Inflammatory macrophage (primary cell): ENCODE measurements around the gene JARID2.

Experiments used
- DNase-seq, 2 donors: peaks; one replicate each; pipeline ENCODE4 v3.0.0-alpha.2; 2020 to 2022

Gene JARID2

DNA sequence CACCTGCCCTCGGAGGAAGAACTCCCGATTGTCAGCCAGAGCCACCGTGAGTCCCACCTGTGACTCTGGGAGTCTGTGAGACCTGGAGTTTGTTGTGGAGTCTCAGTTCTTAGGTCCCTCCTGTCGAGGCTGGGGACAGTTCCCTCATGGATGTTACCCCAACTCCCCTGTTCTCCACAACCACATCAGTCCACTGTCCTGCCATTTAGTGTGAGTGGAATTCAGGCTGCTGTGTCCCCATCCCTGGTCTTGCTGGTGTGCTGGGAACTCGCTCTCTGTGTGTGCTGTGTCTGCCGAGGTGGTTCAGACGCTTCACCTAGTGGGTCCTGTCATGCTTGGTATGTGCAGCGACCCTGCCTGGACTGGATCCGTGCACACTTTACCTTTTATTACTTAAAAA, 253.7 kb downstream of the JARID2 start:
- no peak for DNase-seq

DNA sequence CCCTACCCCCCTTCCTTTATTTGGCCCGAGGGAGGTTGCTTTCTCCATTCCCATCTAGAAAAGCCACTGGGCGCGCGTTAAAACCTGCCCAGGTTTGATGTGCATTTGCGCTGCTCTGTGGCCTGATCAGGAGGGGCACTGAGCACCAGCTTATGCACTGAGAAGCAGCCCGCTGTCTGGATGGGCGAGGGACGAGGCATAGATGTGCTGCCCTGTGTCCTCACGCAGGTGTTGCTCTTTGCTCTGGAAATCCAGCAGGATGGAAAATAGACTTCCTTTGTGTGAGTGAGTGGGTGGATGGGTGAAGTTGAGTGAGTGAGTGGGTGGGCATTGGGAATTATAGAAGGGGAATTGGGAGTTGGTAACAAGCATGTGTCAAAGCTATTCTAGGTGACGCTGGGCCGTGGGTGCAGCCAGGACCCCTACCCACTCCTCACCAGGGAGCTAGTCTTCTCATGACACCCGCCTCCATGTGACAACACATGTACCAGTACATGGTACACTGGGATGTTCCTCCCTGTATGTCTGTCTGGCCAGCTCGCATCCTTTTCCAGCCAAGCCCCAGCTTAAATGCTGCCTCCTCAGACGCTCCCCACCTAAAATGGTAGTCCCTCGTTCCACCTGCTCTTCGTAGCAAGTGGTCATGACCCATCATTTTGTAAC, 254.3 kb downstream of the JARID2 start:
- DNase-seq, result no peak

DNA sequence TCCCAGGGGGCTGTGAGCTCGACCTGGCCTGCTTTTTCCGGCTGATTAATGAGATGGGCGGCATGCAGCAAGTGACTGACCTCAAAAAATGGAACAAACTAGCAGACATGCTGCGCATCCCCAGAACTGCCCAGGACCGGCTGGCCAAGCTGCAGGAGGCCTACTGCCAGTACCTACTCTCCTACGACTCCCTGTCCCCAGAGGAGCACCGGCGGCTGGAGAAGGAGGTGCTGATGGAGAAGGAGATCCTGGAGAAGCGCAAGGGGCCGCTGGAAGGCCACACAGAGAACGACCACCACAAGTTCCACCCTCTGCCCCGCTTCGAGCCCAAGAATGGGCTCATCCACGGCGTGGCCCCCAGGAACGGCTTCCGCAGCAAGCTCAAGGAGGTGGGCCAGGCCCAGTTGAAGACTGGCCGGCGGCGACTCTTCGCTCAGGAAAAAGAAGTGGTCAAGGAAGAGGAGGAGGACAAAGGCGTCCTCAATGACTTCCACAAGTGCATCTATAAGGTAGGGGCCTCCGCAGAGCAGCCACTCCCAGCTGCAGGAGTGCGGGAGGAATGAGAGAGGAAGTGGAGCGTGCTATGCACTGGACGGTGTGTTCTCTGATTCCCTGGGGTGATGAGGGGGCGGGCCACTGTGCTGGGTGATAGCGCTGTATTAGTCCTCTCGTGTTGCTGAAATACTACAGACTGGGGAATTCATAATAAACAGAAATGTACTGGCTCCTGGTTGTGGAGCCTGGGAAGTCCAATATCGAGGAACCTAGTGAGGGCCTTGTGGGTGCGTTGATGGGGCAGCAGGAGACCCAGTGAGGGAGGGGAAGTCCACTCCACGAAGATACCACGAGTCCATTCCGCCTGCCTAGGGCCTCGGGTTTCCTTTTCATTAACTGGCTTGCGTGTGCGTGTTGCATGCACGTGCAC, 255.3 kb downstream of the JARID2 start:
- DNase-seq, result no peak

DNA sequence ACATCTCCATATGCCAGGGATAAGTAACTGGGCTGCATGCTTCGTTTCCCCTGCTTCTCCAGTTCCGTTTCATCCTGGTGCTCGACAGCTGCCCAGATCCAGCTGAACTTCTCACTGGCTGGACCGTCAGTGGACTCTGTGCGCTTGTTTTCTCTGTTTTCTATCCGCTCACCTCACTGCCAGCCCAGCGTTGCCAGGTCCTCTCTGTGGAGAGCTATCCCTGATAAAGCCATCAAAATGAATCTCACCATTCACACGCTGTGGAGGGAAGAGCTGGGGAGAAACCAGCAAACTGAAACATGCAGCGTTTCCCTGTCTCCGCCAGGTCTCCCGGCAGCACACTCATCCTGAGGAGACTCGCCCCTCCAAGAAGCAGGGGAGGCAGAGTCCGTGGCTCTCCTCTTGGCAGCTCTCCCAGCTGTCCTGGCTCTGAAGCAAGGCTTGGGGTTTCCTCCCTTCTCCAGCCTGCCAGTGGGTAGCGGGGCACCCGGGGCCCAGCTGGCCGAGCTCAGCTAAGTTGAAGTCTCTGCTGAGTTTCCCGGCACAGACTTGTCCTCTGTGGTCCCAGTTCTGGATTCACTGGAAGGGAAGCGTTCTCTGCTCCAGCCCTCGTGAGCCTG, 256.1 kb downstream of the JARID2 start:
- no peak for DNase-seq

DNA sequence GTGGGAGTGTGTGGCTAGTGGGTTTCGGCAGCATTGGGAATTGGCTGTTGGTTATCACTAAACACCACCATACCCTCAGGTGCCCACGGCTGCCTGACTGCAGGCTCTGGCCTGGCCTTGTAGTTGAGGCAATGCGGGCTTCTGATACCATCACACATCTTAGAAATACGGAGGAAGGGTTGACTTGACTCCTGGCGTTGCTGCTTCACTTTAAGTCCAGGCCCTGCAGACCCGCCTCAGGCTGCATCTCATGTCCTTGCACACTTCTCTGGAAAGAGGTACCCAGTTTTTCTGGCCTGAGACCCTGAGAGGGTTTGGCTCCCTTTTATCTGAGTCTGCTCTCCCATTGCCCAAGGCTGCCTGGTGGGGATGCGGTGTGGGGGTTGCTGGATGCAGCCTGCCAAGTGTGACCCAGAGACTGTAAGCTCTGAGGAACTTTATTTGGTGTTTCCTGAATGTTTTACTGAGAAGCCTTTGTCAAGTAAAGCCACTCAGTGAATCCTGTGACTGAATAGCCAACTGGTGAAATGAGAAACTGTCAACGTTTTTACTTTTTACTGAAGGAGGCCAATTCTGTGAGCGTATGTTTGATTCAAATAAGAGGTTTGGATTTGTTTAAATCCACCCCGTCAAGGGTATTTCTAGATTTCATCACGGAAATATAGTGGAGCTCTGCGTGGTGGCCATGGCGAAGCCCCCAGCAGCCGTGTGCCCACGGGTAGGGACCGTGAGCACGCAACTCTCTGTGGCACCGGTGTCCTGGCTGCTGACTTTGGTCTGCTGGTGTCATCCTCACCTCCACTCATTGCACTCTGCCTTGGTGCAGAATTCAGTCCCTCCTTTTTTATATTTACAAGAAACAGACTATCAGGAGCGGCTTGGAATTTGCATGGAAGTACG, 256.8 kb downstream of the JARID2 start:
- no peak for DNase-seq

DNA sequence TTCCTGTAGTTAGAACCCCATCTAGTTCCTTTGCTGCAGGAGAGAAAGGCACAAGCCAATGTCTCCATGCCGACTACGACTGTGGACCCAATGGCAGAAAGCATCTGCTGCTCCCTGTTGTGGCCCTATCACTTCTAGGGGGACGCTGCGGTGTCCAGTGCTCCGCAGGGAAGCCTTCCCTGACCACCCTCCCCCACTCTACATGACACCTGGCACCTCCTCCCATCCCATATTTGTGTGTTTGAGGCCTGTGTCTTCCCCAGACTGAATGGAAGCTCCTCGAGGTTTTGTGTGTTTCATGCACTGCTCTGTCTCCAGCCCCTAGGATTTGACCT, 257.4 kb downstream of the JARID2 start:
- no peak for DNase-seq

DNA sequence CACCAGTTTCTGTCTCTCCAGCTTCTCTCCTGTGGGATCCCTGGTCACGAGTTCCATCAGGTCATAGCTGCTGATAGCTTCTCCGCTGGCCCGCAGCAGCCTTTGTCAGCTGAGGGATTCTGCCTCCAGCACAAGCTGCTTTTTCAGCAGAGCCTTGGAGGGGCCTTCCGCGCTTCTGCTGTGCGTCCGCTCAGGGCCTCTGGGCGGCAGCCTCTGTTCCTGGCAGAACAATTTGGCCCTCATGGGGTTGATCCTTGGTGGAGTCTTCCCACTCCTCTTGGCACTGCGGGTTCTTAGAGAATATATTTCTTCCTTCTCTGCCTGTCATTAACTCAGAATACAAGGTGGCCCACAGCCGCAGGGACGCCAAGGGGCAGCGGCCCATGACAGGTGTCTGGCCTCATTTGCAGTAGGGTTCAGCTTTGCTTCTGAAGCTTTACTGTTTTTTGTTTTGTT, 258.2 kb downstream of the JARID2 start:
- DNase-seq, result no peak

DNA sequence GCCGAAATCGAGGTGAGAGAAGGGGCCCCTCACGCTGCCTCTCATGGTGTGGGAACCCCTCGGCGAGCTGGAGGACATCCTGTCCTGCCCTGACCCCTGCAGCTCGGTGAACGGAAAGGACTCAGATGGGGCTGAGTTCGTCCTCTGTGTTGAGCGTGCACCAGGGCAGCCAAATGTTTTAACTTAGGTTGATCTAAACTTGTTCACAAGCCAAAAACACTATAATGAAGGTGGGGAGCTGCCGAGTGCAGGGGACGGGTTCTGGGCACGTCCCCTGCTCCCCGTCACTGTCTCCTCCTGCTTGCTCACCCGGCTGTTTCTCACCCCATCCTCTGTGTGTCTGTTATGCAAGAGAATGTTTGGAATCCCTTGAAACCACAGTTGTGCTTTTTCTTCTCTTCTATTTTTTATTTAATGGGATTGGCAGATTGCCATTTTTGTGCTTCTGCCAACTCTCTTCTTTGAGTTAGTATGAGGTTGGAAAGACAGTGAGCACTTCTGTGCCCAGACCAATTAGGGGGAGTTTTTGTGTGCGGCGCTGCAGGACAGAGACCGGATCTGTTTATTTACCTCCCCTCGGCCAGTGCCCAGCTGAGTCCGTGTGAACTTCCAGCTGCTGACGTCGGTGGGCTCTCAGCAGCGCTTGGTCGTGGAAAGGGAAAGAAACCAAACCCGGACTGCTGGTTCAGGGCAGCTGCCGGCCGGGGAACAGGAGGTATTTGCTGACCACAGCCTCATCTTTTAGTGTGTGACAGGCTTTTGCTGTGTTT, 258.9 kb downstream of the JARID2 start:
- DNase-seq, result no peak

DNA sequence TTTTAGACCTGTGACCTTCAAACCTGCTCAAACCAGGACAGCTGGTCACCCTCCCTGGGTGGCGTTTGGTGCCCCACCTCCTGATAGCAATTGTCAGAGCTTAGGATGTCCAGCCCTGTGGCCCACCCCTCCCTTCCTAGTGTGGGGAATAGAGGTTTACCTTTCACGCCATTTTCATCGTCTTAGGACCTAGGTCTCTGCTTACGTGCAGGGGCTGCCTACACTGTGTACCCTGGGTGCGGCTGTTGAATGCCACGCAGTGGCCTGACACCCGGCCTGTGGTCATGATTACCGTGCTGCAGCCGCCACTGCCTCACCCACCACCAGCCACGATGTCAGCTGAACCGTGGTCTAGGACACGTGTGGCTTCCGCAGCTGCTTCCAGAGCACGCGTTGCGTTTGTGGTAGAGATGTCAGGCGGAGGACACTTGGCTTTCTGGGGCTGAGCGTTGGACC, 259.6 kb downstream of the JARID2 start:
- DNase-seq, result no peak

DNA sequence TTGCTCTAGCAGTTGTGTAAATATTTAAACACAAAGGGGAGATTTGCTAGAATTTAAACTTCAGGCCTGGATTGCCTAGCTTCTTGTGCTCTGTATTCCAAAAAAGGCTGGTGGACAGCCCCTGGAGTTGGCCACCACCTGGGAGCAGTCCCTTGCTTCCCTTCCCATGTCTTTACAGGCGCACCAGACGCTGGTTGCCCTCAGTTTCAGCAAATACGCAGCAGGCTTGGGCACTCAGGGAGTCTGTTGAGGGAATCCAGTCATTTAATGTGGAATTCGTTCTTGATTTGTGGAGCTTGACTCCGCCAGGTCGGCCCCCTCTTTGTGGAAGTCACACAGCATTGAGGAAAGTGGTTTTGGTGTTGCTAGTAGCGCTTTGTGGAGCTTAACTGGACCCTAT, 260.2 kb downstream of the JARID2 start:
- DNase-seq, result no peak

DNA sequence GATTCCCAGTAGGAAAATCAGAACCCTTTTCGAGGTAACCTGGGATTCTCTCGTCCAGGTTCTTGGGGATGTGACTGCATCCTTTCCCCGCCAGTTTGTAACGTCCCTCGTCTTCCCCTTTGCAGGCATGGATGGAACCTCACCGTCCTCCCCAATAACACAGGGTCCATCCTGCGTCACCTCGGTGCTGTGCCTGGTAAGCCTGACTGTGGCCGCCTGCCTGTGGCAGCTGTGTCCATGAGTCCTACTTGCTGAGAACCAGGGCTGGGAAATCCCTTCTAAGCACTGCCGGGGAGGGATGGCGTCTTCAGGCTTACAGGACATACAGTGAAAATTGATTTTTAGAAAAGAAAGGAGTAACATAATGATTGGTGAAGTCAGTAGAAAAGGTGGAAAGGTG, 261.4 kb downstream of the JARID2 start:
- DNase-seq, result no peak

DNA sequence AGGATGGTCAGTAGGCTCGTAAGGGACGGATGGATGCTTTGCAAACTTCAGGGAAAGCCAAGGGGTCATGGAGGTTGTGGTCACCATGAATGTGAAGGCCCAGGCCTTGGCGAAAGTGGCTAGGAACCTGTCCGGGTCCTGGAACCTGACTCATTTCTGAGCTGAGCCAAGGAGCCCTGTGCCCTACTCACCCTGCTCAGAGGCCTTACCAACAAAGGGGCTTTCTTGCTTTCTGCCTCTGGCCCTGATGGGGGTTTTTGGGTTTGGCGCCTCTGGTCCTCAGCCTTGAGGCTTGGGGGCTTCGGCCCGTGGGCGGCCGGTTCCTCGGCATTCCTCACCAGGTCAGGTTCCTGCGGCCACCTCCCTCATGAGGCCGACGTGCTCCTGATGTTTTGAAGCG, 261.9 kb downstream of the JARID2 start:
- DNase-seq, result no peak

DNA sequence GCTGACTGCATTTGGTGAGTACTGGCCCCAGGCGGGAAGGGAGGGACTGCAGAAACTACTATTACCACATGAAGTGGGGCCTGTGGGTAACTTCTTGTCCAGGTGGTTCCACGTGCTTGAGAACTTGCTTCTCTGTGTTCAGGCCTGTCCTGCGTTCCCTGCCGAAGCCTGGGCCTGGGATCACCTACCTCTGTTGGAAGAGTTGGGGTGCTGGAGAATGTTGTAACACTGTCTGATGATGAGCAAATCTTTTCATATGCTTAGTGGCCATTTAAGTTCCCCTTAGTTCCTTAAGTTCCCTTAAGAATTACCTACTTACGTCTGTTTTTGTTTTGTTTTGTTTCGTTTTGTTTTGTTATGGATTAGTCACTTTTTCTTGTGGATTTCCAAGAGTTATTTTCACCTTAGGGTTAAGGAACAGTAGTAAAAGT, 262.6 kb downstream of the JARID2 start:
- peak; percentile 63 to 75 for DNase-seq

DNA sequence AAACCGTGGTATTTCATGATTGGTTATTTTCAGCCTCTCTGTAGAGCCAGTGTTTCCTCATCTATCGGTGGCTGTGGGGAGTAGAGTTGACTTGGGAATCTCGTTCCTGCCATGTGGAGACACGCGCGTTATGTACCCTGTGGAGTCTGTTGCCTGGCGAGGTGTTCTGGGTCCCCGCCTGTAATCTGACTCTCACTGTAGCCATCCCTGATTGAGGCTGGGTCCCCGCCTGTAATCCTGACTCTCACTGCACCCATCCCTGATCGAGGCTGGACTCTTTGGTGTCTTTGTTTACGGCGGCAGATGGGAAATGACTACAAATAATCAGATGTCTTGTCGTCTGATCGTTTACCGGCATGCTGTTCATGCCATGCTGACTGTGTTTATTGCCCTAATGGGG, 263.1 kb downstream of the JARID2 start:
- no peak for DNase-seq

DNA sequence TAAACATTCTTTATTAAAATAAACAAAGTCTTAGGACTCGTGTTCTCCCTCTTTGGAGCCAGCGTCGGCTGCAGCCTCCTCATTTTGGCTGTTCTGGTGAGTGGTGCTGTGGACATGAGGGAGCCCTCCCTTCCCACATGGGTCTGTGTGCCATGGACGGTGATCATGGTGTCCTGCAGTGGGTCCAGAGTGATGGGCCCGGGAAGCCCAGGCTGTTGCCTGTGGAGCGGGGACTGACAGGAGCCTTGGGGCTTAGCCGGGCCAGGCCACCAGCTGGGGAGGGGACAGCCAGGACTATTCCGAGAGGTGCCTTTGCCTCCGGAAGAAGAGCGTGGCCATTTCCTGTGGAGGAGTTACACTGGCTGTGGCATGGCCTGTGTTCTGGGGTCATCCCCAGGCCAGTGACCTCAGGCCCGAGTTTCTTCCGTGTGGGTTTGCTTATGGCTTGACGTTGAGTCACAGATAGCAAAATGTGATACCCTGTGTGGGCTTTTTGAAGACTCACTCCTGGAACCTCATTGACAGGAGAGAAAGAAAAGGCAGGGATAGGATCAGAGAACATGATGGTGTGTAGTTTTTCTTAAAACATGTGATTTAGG, 263.6 kb downstream of the JARID2 start:
- DNase-seq, result peak; percentile 78 to 93

DNA sequence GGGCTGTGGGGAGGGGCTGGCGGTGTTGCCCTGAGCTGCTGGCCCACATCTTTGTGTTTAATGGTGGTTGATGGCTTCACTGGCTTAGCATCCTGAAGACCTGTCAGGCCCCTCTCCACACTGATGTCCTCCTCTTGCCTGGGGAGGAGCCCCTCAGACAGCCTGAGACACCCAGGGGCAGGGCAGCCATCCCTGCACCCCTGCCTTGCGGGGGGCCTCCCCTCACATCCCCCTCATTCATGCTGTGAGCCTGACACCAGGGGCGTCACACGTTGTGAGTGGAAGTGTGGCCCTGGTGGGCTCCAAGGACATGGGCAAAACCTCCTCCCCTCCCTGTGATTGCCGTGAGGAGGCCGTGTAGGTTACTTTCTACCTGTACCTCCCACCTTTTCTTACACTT, 264.3 kb downstream of the JARID2 start:
- no peak for DNase-seq

DNA sequence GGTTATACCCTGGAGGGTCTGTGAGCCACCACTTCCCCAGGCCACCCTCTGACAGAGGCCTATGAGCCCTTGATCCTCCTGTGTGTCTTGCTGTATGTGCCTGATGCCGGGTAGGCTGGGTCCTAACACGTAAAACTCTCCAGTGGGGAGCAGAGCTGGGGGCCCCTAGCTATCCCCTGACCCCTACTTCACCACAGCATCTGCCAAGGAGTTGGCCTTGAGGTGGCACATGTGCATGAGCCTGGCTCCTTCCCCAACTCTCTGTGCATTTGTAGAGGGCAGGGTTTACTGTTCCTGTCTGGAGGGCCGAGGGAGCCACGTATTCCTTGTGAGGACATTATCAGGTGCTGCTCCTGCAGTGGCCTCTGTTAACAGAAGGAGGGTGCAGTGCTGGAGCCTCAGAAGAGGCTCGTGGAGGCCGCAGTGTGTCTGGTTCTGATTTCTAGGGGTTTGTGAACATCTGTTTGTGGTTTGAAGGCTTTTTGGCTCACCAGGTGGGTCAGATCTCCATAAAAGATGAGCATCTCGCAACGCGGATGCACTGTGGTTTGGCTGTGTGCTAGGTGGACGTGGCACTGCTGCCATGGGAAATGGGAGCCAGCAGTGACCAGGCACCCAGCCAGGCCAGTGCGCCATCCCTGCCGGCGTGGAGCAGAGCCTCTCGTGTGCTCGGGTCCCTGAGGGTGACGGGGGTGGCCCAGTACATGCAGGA, 264.8 kb downstream of the JARID2 start:
- no peak for DNase-seq

DNA sequence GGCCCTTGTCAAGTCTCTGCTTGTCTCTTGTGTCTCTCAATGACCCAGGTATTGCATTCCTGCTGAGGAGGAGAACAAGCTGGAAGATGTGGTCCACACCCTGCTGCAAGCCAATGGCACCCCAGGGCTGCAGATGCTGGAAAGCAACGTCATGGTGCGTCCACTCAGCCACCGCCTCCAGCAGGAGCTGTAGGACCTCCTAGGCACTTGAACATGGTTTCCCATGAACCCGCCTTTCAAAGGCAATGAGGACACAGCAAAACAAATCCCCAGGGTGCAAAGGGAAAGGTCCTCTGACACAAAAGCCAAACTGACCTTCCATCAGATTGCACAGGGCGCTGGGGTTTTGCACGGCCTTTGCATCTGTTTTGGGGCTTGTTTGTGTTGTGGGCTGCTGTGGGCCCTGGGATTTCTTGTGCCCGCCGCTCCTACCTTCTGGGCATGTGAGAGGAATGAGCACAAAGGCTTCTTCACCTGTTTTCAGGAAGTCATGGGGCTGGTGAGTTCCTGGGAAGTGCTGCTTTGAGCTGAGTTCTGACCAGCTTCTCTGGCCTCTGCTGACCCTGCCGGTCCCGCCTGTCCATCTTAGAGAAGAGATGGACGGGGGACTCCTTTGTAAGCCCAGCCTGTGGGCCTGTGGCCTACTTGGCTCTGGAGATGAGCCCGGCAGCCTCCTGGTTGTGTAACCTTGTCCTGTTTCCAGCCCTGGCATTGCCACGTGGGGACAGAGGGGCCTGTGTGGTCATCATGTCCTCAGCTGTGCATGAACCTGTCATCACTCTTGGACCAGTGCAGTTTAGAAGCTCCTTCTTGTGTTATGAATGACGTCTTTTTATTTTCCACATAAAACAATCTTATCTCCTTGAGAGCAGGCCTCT, 265.6 kb downstream of the JARID2 start:
- DNase-seq, result no peak

DNA sequence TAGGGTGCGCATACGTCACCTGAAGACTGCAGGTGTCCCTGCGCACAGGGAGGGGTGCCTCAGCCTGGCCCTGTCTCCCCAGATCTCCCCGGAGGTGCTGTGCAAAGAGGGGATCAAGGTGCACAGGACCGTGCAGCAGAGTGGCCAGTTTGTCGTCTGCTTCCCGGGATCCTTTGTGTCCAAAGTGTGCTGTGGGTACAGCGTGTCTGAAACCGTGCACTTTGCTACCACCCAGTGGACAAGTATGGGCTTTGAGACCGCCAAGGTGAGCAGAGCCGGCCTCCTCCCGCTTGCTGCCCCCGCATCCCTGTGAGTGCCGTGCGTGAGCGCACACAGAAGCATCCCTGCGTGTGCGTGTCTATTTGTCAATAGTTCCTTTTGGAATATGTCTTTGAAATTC, 266.3 kb downstream of the JARID2 start:
- DNase-seq, result no peak

DNA sequence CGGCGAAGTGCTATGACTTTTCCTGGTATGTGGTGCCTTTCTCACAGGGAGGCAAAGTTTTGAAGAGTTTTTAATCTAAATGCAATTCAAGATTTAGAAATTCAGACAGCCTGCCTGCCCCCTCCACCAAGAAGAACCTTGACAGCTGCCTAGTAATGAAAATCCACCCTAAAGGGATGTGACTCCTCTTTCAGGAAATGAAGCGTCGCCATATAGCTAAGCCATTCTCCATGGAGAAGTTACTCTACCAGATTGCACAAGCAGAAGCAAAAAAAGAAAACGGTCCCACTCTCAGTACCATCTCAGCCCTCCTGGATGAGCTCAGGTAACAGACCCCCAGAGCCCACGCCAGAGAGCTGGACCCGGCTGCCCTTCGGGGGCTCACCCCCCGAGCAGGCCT, 266.9 kb downstream of the JARID2 start:
- DNase-seq, result peak; percentile 52 to 53
